Hepatocyte (in vitro differentiated cells): ENCODE data around the gene PDE4D.

Experiments used
- CTCF ChIP-seq: fragments of 200-600 bp; sonication (generic); IDR thresholded peaks from 2 replicates; pipeline ENCODE4 v1.5.1; 2016; ENCODE audit warnings: antibody characterized with exemption, mild to moderate bottlenecking; ENCODE audit not compliant: poor library complexity
- EZH2 ChIP-seq: fragments of 200-600 bp; sonication (generic); IDR thresholded peaks from 2 replicates; pipeline ENCODE4 v1.6.1; 2016; ENCODE audit warnings: antibody characterized with exemption, mild to moderate bottlenecking, borderline replicate concordance
- EZH2phosphoT487 ChIP-seq: fragments of 200-600 bp; sonication (generic); IDR thresholded peaks from one replicate; pipeline ENCODE4 v1.6.1; 2018; ENCODE audit warnings: antibody characterized with exemption, mild to moderate bottlenecking, low read depth, moderate library complexity; ENCODE audit not compliant: unreplicated experiment, severe bottlenecking

DNA sequence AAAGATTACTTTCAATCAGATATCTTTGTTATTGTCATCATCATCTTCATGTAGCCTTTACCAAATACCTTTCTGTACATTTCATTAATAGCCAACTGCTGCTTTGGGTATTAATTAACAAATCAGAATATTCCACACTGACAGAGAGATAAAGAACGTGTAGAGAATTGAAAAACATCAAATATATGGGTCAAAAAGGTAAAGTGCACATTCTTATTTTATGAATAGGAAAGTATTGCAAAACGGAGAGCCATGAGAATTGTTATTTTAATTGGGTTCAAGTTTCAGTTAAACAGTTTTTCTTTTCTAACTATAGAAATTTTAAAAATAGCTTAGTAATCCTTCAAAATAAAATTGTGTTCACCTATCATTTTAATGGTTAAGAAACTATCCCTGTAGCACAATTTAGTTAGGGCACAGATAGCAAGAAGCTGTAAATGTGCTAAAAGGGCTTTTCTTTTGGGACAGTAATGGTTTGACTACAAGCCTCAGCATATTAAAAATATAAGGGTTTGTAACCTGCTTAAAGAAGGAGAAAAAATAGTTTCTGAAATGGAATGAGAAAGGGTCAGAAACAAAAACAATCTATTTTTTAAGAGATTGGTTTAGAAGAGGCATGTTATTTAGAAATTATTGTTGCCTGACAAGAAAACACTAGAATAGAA, 62.9 kb downstream of the PDE4D start:
- TF ChIP-seq CTCF = no peak
- no peak for TF ChIP-seq EZH2phosphoT487
- TF ChIP-seq EZH2 = no peak
